ENCODE data around the gene GABARAPL1.

- TF ChIP-seq, protein P1, sequence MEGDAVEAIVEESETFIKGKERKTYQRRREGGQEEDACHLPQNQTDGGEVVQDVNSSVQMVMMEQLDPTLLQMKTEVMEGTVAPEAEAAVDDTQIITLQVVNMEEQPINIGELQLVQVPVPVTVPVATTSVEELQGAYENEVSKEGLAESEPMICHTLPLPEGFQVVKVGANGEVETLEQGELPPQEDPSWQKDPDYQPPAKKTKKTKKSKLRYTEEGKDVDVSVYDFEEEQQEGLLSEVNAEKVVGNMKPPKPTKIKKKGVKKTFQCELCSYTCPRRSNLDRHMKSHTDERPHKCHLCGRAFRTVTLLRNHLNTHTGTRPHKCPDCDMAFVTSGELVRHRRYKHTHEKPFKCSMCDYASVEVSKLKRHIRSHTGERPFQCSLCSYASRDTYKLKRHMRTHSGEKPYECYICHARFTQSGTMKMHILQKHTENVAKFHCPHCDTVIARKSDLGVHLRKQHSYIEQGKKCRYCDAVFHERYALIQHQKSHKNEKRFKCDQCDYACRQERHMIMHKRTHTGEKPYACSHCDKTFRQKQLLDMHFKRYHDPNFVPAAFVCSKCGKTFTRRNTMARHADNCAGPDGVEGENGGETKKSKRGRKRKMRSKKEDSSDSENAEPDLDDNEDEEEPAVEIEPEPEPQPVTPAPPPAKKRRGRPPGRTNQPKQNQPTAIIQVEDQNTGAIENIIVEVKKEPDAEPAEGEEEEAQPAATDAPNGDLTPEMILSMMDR (IDR thresholded peaks at IDR 0.05; ENCODE audit: insufficient read depth, low read depth, low read length): no peak
- TF ChIP-seq EZH2 (IDR thresholded peaks at IDR 0.05; ENCODE audit: insufficient read depth, low read length): no peak
These were observed 2.8 kb downstream of the GABARAPL1 start for GRCh38 chr12:10215436-10215835.
